WTC11 (cell line): ENCODE measurements around the gene ECHS1. TPM values are rescaled to one million over a fixed set of nuclear protein-coding genes. Genes with fewer than 3 reads are reported as not detected.

Experiments used
- ATAC-seq: fragments of 200-7000 bp; cut with Tn5 transposase; 2 replicates; pipeline ENCODE4 v1.10.0; 2021; ENCODE audit warnings: mild to moderate bottlenecking, moderate library complexity
- CTCF ChIA-PET: fragments of 300-600 bp; sonication (Branson Sonifier 250); formaldehyde crosslinking; loops from one replicate; lab custom pipeline; 2021; ENCODE audit warnings: antibody characterized with exemption; lab: Charles Lee
- POLR2A ChIA-PET: fragments of 350-600 bp; sonication (Branson Sonifier 250); formaldehyde crosslinking; loops from one replicate; lab custom pipeline; 2021; ENCODE audit warnings: antibody characterized with exemption; lab: Charles Lee
- DNase-seq: peaks from one replicate; pipeline ENCODE4 v3.0.0; 2021; ENCODE audit warnings: low spot score
- H3K27ac Mint-ChIP-seq: 2 replicates; pipeline ENCODE4 v1.8.0; 2021; ENCODE audit warnings: mixed read lengths
- H3K27me3 Mint-ChIP-seq: 2 replicates; pipeline ENCODE4 v1.8.0; 2021; ENCODE audit warnings: low read depth, mild to moderate bottlenecking, moderate library complexity, mixed read lengths
- H3K36me3 Mint-ChIP-seq: 2 replicates; pipeline ENCODE4 v1.8.0; 2021; ENCODE audit warnings: mixed read lengths
- H3K4me1 Mint-ChIP-seq: 2 replicates; pipeline ENCODE4 v1.8.0; 2022; ENCODE audit warnings: mixed read lengths
- H3K4me3 Mint-ChIP-seq: 2 replicates; pipeline ENCODE4 v1.8.0; 2021; ENCODE audit warnings: mild to moderate bottlenecking, moderate library complexity, mixed read lengths
- H3K9me3 Mint-ChIP-seq: 2 replicates; pipeline ENCODE4 v1.8.0; 2021; ENCODE audit warnings: mixed read lengths
- ARID4B ChIP-seq: sonication (generic); formaldehyde crosslinking; IDR thresholded peaks from 2 replicates; pipeline ENCODE4 v1.8.0; 2023; ENCODE audit warnings: missing genetic modification reagents, mild to moderate bottlenecking, borderline replicate concordance
- ATF1 ChIP-seq: sonication (generic); formaldehyde crosslinking; IDR thresholded peaks from 2 replicates; pipeline ENCODE4 v1.8.1; 2023; ENCODE audit warnings: mild to moderate bottlenecking, moderate library complexity, missing genetic modification reagents
- CREB1 ChIP-seq: sonication (generic); formaldehyde crosslinking; IDR thresholded peaks from 2 replicates; pipeline ENCODE4 v1.8.0; 2023; ENCODE audit warnings: mild to moderate bottlenecking, missing genetic modification reagents
- FOXJ3 ChIP-seq: sonication (generic); formaldehyde crosslinking; IDR thresholded peaks from 2 replicates; pipeline ENCODE4 v1.9.0; 2021; ENCODE audit warnings: missing genetic modification reagents, mild to moderate bottlenecking, borderline replicate concordance
- FOXP4 ChIP-seq: sonication (generic); formaldehyde crosslinking; IDR thresholded peaks from 2 replicates; pipeline ENCODE4 v1.8.0; 2022; ENCODE audit warnings: mild to moderate bottlenecking, missing genetic modification reagents
- GABPB1 ChIP-seq: sonication (generic); formaldehyde crosslinking; IDR thresholded peaks from 2 replicates; pipeline ENCODE4 v1.8.1; 2023; ENCODE audit warnings: mild to moderate bottlenecking, missing genetic modification reagents
- JAZF1 ChIP-seq: fragments of 250-450 bp; sonication (Bioruptor Pico); IDR thresholded peaks from 2 replicates; pipeline ENCODE4 v1.9.0; 2021; ENCODE audit warnings: moderate library complexity, mild to moderate bottlenecking, inconsistent platforms
- MLX ChIP-seq: sonication (generic); formaldehyde crosslinking; IDR thresholded peaks from 2 replicates; pipeline ENCODE4 v1.8.1; 2023; ENCODE audit warnings: mild to moderate bottlenecking, missing genetic modification reagents, moderate library complexity
- MYBL2 ChIP-seq: sonication (generic); formaldehyde crosslinking; IDR thresholded peaks from 2 replicates; pipeline ENCODE4 v1.8.1; 2023; ENCODE audit warnings: mild to moderate bottlenecking, moderate library complexity, missing genetic modification reagents
- NFE2L1 ChIP-seq: sonication (generic); formaldehyde crosslinking; IDR thresholded peaks from 2 replicates; pipeline ENCODE4 v1.8.1; 2023; ENCODE audit warnings: missing genetic modification reagents
- NFYB ChIP-seq: sonication (generic); formaldehyde crosslinking; conservative IDR thresholded peaks from 2 replicates; pipeline ENCODE4 v1.8.0; 2022; ENCODE audit warnings: low read depth, missing genetic modification reagents
- NR2C2 ChIP-seq: sonication (generic); formaldehyde crosslinking; IDR thresholded peaks from 2 replicates; pipeline ENCODE4 v1.8.0; 2022; ENCODE audit warnings: mild to moderate bottlenecking, missing genetic modification reagents
- OVOL2 ChIP-seq: fragments of 250-450 bp; sonication (Bioruptor Pico); IDR thresholded peaks from 2 replicates; pipeline ENCODE4 v1.9.0; 2021; ENCODE audit warnings: mild to moderate bottlenecking, borderline replicate concordance
- PRRX2 ChIP-seq: fragments of 250-450 bp; sonication (Bioruptor Pico); IDR thresholded peaks from 2 replicates; pipeline ENCODE4 v1.8.0; 2021; ENCODE audit warnings: mild to moderate bottlenecking
- SMAD4 ChIP-seq: sonication (generic); formaldehyde crosslinking; IDR thresholded peaks from 2 replicates; pipeline ENCODE4 v1.8.0; 2022; ENCODE audit warnings: mild to moderate bottlenecking, missing genetic modification reagents
- SOX15 ChIP-seq: fragments of 250-450 bp; sonication (Bioruptor Pico); IDR thresholded peaks from 2 replicates; pipeline ENCODE4 v1.9.0; 2021; ENCODE audit warnings: mild to moderate bottlenecking
- SP1 ChIP-seq: sonication (generic); formaldehyde crosslinking; conservative IDR thresholded peaks from 2 replicates; pipeline ENCODE4 v1.8.1; 2022; ENCODE audit warnings: missing genetic modification reagents
- TCF7 ChIP-seq: sonication (generic); formaldehyde crosslinking; IDR thresholded peaks from 2 replicates; pipeline ENCODE4 v1.8.0; 2022; ENCODE audit warnings: mild to moderate bottlenecking, low read depth, missing genetic modification reagents, moderate library complexity
- USF1 ChIP-seq: sonication (generic); formaldehyde crosslinking; IDR thresholded peaks from 2 replicates; pipeline ENCODE4 v1.8.0; 2022; ENCODE audit warnings: mild to moderate bottlenecking, missing genetic modification reagents
- ZBTB21 ChIP-seq: sonication (generic); formaldehyde crosslinking; IDR thresholded peaks from 2 replicates; pipeline ENCODE4 v1.8.1; 2023; ENCODE audit warnings: mild to moderate bottlenecking, missing genetic modification reagents, borderline replicate concordance
- ZNF232 ChIP-seq: sonication (generic); formaldehyde crosslinking; IDR thresholded peaks from 2 replicates; pipeline ENCODE4 v1.8.0; 2022; ENCODE audit warnings: mild to moderate bottlenecking, missing genetic modification reagents
- ZNF281 ChIP-seq: sonication (generic); formaldehyde crosslinking; IDR thresholded peaks from 2 replicates; pipeline ENCODE4 v1.8.0; 2023; ENCODE audit warnings: mild to moderate bottlenecking, missing genetic modification reagents
- ZNF396 ChIP-seq: fragments of 250-450 bp; sonication (Bioruptor Pico); IDR thresholded peaks from 2 replicates; pipeline ENCODE4 v1.8.0; 2021; ENCODE audit warnings: mild to moderate bottlenecking, moderate library complexity, borderline replicate concordance
- ZNF416 ChIP-seq: fragments of 250-450 bp; sonication (Bioruptor Pico); IDR thresholded peaks from 2 replicates; pipeline ENCODE4 v1.9.0; 2021; ENCODE audit warnings: mild to moderate bottlenecking, inconsistent platforms
- ZNF671 ChIP-seq: fragments of 250-450 bp; sonication (Bioruptor Pico); IDR thresholded peaks from 2 replicates; pipeline ENCODE4 v1.8.0; 2021; ENCODE audit warnings: mild to moderate bottlenecking
- total RNA-seq: library from RNA; stranded (reverse); gene quantifications from 3 replicates; pipeline ENCODE4 v1.2.3, GENCODE V29; 2021

ECHS1 gene
- total RNA-seq, 1 experiment from 2014 or later: 84.1 TPM

GRCh38 chr10:133384071-133384470 is 10.9 kb upstream of the ECHS1 start:
- no peak overlapping the region for H3K27ac Mint-ChIP-seq
- H3K9me3 Mint-ChIP-seq: no peaks in the 10 kb centered on the region
- ATAC-seq: no peak
- POLR2A ChIA-PET: no interaction called here
- H3K36me3 Mint-ChIP-seq: no peaks in the 10 kb centered on the region
- CTCF ChIA-PET: no interaction called here
- no peak for DNase-seq
- no peak for TF ChIP-seq SOX15 (CRISPR knock-in tag)
- TF ChIP-seq NFE2L1 (CRISPR knock-in tag): no peak
- TF ChIP-seq ATF1 (CRISPR knock-in tag): no peak
- no peak for TF ChIP-seq TCF7 (CRISPR knock-in tag)
- no peak for TF ChIP-seq MYBL2 (CRISPR knock-in tag)
- TF ChIP-seq USF1 (CRISPR knock-in tag): no peak
- H3K4me1 Mint-ChIP-seq: no peaks in the 10 kb centered on the region
- H3K4me3 Mint-ChIP-seq: no peak overlapping the region
- H3K27me3 Mint-ChIP-seq: peaks cover 20% of the 10 kb centered on the region

- H3K4me3 Mint-ChIP-seq: no peak overlapping the region
- TF ChIP-seq CREB1 (no peak), ZNF232 (CRISPR knock-in tag) (no peak), ZNF396 (no peak), SP1 (CRISPR knock-in tag) (no peak), SMAD4 (CRISPR knock-in tag) (no peak), FOXJ3 (no peak), ZBTB21 (no peak), GABPB1 (no peak), OVOL2 (CRISPR knock-in tag) (no peak), USF1 (CRISPR knock-in tag) (no peak), ZNF671 (CRISPR knock-in tag) (no peak), PRRX2 (CRISPR knock-in tag) (no peak), ZNF281 (CRISPR knock-in tag) (no peak), NFYB (CRISPR knock-in tag) (no peak)
- TF ChIP-seq, all 79 proteins: peak for 0
- ChIA-PET POLR2A (no interaction called here), CTCF (no interaction called here)
- Mint-ChIP-seq H3K36me3 (no peaks in the 10 kb centered on the region), H3K27me3 (peaks cover 22% of the 10 kb centered on the region), H3K27ac (no peak overlapping the region), H3K4me1 (no peaks in the 10 kb centered on the region), H3K9me3 (no peaks in the 10 kb centered on the region)
- DNase-seq: no peak
- no peak for ATAC-seq
These were observed 10.4 kb upstream of the ECHS1 start for GRCh38 chr10:133383551-133383950.

GRCh38 chr10:133381036-133381435 is 7.9 kb upstream of the ECHS1 start:
- POLR2A ChIA-PET: no interaction called here
- H3K36me3 Mint-ChIP-seq: no peaks in the 10 kb centered on the region
- H3K4me3 Mint-ChIP-seq: no peak overlapping the region
- CTCF ChIA-PET: no interaction called here
- H3K27ac Mint-ChIP-seq: no peak overlapping the region
- ATAC-seq (no peak), DNase-seq (no peak)
- peaks cover 47% of the 10 kb centered on the region for H3K27me3 Mint-ChIP-seq
- no peaks in the 10 kb centered on the region for H3K4me1 Mint-ChIP-seq
- H3K9me3 Mint-ChIP-seq: no peaks in the 10 kb centered on the region
- no peak for TF ChIP-seq NR2C2
- TF ChIP-seq ARID4B (CRISPR knock-in tag): no peak
- no peak for TF ChIP-seq ZNF416 (CRISPR knock-in tag)
- no peak for TF ChIP-seq FOXP4 (CRISPR knock-in tag)
- no peak for TF ChIP-seq NFYB (CRISPR knock-in tag)
- TF ChIP-seq MLX (CRISPR knock-in tag): no peak
- TF ChIP-seq JAZF1 (CRISPR knock-in tag): no peak
